ENCODE measurements around the gene LRRC26.
A peak's percentile ranks its signal among the peaks of the same experiment; 100 is the strongest.

The LRRC26 gene

GRCh38 chr9:137198051-137198901 is 28.4 kb upstream of the LRRC26 start:
- no peak for DNase-seq

GRCh38 chr9:137195525-137196220 is 25.8 kb upstream of the LRRC26 start:
- peak; percentile 72 for DNase-seq

GRCh38 chr9:137194909-137195308 is 25.1 kb upstream of the LRRC26 start:
- no peak for DNase-seq

DNA sequence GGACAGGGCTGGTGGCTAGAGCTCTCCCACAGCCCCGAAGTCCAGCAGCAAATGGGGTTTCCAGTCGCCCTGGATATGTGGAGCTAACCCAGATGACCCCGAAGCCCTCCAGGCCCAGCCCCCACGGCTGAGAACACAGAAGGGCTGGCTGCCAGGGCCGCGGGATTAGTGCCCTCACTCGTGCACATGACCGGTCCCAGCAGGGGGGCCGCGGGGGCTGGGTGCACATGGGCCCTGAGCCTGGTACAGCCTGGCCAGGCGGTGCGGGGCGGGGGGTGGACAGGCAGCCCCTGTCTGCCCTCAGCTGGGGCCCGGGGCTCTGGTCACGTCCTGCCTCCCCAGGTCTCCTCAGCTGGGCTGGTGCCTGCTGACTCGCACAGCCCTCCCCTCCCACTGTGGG is 24.5 kb upstream of the LRRC26 start:
- no peak for DNase-seq

GRCh38 chr9:137193771-137194170 is 23.9 kb upstream of the LRRC26 start:
- DNase-seq, result no peak

DNA sequence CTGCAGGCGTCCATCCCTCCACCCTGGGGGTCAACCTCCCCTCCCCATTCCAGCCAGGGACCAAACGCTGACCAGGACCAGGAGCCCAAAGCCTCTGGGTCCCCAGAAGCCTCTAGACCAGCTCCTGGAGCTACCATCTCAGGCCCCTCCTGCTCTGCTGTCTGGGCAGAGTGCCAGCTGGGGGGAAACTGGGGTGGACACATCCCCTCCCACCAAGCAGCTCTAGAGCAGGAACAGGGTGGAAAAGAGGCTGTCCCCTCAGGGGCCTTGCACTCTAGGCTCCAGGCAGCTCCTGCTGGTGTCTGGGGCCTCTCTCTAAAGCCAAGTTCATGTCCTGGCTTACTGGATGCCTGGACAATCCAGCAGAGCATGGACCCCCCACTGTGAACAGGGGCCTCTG is 23.0 kb upstream of the LRRC26 start:
- no peak for DNase-seq

- DNase-seq, result no peak
These were observed 22.6 kb upstream of the LRRC26 start for GRCh38 chr9:137192448-137192780.

DNA sequence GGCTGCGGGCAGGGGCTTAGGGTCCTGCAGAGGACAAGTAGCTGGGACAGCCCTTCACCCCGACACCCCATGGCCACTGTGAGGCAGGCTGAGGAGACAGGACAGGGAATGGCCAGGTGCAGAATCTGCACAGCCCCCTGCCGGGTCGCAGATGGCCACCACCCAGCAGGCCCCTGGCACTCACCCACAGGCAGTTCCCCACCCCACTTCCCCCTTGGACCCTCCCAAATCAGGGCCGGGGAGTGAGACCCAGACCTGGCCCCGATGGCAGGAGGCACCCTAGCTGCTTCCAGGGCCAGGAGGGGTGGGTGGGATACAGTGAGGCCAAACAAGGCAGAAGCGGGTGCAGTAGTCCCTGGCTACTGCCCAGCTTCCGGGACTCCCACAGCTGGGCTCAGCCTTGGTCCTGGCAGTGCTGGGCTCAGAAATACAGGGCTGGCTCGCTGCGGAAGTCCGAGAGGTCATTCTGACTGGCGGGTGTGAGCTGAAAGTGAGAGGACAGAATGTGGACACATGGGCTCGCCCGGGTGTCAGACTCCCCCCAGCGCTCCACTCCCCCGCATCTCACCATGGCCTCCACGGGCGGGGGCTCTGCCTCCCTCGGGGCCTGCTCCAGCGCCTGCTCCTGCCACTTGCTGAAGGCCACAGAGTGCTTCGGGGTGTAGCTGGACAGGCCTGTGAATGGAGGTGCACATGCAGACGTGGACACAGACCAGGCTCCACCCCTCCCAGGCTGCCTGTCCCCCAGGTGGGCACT is 22.0 kb upstream of the LRRC26 start:
- DNase-seq, result no peak

DNA sequence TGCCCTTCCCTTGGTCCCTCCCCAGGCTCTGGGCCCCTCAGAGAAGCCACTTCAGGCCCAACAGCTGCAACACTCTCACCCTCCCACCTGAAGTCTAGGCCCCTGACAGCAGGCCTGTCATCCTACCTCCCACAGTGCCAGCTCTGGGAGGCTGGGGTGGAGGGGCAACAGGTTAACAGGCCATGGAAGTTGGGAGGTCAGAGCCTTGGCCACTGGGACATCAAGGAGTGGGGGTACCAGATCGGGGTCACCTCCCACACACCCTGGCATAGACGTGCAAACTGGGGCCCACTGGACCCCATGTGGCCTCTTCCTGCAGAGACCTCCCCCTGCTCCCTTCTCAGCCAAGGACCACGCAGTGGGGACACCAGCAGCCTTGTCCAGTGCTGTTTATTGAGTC is 21.4 kb upstream of the LRRC26 start:
- no peak for DNase-seq

DNA sequence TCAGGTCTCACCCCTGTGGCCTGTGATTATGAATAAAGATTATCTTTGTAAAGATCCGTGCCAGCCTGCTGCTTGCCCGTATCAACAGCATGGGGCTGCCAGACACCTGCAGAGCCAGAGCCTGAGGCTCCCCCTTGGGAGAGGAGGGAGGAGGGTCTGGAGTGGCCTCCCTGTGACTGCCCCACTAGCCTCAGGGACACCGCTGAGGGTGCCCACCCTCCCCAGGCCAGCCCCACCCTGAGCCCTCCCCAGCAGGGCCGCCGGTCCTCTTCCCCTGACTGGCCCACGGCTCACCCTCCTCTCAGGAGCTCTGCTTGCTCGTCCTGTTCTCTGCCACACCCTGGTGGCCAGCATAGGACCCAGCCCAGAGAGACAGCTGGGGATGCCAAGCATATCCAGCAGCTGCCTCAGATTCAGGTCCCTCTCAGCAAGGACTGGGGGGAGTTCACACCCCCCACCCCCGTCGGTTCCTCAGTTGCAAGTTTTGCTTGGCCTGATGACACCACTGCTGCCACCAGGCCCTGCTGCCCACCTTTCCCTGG is 20.5 kb upstream of the LRRC26 start:
- DNase-seq, result no peak

DNA sequence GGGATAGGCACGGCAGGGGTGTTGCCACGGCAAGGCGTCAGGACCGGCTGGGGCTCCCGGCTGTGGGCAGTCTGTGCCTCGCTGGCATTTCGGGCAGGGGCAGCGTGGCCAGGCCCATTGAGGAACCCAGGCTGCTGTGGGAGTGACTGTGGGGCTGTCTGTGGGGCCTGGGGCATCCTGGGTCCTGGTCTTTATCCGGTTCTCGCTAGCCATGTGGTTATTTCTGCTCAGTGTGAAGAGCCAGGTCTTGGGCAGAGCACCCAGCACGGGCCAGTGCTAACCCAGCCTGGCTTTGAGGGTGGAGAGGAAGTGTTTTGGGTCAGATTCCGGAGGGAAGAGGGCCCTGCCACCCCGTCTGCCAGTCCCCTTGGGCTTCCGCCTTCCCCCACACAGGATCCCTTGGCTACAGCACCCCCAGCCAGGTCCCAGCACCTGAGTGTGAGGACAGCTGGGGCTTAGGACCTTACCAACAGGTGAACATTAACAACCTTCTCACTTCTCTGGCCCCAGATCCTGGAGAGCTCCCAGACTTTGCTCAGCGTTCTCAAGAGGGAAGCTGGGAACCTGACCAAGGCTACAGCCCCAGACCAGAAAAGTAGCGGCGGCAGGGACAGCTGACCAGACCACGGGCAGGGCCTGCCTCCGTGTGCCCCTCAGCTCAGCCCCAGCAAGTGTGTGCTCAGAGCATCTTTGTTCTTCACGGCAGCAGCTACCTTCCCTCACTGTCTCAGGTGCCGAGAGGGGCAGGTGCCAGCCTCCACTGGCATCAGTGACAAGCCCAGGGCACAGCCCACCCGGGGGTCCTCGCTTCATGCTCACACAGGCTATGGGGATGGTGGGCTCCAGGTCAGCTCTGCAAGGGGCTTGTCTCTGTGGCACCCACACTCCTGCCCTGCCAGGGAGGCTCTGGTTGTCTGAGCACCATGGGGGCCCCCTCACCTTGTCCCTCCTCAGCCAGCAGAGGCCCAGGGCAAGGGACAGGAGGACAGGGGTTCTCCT is 19.7 kb upstream of the LRRC26 start:
- DNase-seq, result no peak

GRCh38 chr9:137188490-137189296 is 18.8 kb upstream of the LRRC26 start, which contains the start of the genes ANAPC2 and SSNA1:
TSS of gene ANAPC2 (minus strand) at chr9:137188560. CDS start at chr9:137188532, 28 bp downstream.
TSS of gene SSNA1 (plus strand) at chr9:137188676. CDS start at chr9:137188727, 51 bp downstream.
- DNase-seq, result peak; percentile 96

GRCh38 chr9:137188086-137188489 is 18.2 kb upstream of the LRRC26 start:
- DNase-seq, result no peak

GRCh38 chr9:137187386-137187785 is 17.5 kb upstream of the LRRC26 start:
- DNase-seq, result no peak

- no peak for DNase-seq
These were observed 16.5 kb upstream of the LRRC26 start for GRCh38 chr9:137186385-137186784.

DNA sequence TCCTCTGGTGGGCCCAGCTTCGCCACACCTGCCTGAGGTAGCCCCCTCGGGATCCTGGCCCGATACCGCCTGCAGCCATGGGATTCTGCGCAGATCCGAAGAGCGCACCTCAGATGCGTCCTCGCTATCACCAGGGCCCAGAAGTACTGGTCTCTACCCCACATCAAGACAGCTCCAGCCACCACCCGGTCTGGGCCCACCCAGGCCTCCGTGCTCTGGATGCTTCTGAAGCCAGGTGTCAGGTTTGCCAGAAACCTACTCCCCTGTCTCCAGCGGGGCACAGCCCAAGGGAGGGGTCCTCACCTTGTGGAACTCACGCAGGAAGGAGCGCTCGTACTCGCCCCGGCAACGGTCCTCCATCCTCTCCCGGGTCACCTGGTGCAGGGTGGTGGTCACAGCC is 16.1 kb upstream of the LRRC26 start:
- DNase-seq, result no peak

DNA sequence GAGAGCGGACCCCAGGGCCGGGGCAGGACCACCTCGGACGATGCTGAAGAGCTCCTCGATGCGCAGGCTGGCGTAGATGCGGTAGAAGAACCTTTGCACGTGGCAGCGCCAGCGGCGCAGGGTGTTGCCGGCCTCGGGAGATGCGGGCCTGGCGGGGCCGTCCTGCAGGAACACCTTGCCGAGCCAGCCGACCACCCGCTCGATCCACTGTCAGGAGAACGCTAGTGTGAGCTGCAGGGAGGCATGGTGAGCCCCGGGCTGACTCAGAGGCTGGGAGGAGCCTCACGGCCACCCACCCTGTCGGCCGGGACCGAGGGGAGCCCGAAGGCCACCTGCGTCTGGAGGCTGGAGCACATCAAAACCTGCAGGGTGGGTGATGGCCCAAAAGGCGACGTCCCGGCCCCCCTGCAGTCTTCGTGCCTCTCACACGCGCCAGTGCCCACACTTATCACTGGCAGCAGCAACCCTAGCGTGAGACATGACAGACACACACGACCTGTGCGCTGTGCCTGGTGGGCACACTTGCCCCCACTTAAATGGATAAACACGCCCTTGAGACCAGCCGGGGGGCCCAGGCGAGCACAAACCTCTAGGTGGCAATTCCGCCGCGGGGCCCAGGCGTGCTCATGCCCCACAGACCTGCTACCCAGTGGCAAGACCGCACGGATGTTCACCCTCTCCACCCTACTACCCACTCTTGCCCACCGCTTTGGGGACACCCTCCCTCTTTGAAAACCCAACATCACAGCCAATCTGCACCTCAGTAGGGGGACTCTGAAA is 15.2 kb upstream of the LRRC26 start:
- no peak for DNase-seq

- no peak for DNase-seq
These were observed 14.2 kb upstream of the LRRC26 start for GRCh38 chr9:137183980-137184595.

DNA sequence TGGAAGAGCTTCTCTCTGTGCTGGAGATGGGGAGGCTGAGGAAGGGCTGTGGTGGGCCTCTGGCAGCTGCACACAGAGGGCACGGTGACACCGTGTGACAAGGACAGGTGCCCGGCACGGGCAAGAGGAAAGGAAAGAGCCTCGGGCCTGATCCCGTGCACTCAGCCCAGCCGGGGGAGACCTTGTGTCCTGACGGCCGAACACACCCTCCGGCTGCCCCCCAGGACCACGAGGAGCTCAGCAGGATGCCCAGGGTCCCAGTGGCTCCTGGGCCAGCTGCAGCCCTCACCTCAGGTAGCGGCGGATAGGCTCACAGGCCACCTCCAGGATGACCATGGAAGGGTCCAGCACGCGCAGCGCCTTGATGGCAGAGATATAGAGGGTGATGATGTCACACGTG is 13.0 kb upstream of the LRRC26 start:
- no peak for DNase-seq

- DNase-seq, result no peak
These were observed 11.8 kb upstream of the LRRC26 start for GRCh38 chr9:137181680-137182079.
